ENCODE measurements around the gene CHCHD3. TPM values are rescaled to one million over a fixed set of nuclear protein-coding genes. Genes with fewer than 3 reads are reported as not detected.
"Not testable (repeated sequence)": the region's sequence is repeated elsewhere in the genome, so short reads cannot be mapped to it uniquely, and the experiment has no call there.

CHCHD3 gene
- total RNA-seq, 1 donor from 2014 or later: 35.0 TPM

GRCh38 chr7:133051066-133051465 is 30.8 kb downstream of the CHCHD3 start:
- ATAC-seq: peak; percentile 66
- no peak for DNase-seq (ENCODE audit: low spot score)
- intact Hi-C loops (cut with DNase I): no loop called here

DNA sequence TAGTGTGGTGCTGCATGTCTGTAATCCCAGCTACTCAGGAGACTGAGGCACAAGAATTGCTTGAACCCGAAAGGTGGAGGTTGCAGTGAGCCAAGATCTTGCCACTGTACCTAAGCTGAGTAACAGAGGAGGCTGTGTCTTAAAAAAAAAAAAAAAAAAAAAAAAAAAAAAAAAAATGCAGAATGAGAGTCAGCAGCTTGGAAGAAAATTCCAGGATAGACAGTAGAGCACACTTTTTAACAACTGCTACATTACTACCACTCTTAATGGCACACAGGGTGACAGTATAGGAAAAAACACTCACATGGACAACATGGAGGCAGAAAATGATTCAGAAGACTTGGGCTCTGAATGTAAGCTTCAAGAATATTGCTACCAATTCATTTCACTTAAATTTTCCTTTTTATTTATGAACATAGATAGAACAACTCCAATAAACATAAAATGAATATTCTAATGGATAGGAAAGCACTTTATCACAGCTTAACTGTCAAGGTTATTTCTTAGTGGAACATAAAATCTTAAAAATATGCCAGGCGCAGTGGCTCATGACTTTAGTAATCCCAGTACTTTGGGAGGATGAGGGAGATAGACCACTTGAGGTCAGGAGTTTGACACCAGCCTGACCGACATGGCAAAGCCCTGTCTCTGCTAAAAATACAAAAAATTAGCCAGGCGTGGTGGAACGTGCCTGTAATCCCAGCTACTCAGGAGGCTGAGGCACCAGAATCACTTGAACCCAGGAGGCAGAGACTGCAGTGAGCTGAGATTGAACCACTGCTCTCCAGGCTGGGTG is 31.5 kb downstream of the CHCHD3 start:
- intact Hi-C loops (cut with DNase I): no loop called here
- ATAC-seq: no peak

DNA sequence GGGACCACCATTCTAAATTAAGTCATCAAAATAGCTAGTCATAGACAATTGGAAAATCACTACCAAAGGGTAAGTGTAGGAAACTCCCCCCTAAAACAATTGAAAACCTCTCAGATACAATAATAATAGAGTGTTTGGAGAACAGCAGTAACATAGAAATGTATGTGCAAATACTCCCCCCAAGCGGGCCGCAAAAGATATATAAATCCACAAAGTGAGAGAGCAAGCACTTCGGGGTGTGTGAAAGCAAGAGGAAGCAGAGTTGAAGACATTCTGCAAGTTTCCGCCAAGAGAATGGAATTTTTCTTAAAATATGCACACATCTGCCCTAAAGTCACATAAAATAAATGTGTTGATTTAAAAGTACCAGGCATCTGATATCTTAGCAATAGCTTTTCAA is 33.3 kb downstream of the CHCHD3 start:
- ATAC-seq (no peak), DNase-seq (ENCODE audit: low spot score) (no peak)
- intact Hi-C loops (cut with DNase I): no loop called here

More for the DNA sequence above, 31.5 kb downstream of the CHCHD3 start:
- no peak for DNase-seq (ENCODE audit: low spot score)

- DNase-seq (ENCODE audit: low spot score): no peak
- intact Hi-C loops (cut with DNase I): no loop called here
- no peak for ATAC-seq
Observed at GRCh38 chr7:133047321-133047720, 34.6 kb downstream of the CHCHD3 start.

GRCh38 chr7:133044722-133045473 is 37.0 kb downstream of the CHCHD3 start:
- ATAC-seq: no peak
- intact Hi-C loops (cut with DNase I): no loop called here
- DNase-seq (ENCODE audit: low spot score): no peak

GRCh38 chr7:133040674-133041073 is 41.2 kb downstream of the CHCHD3 start:
- DNase-seq (ENCODE audit: low spot score): no peak
- intact Hi-C loops (cut with DNase I): loop anchor here (1.0 kb wide), 1 partner anchor 36 kb away; no protein-coding TSS in a partner anchor
- no peak for ATAC-seq

- DNase-seq (ENCODE audit: low spot score) (no peak), ATAC-seq (no peak)
- intact Hi-C loops (cut with DNase I): loop anchor here (1.0 kb wide), 1 partner anchor 36 kb away; no protein-coding TSS in a partner anchor
Observed at GRCh38 chr7:133040178-133040577, 41.7 kb downstream of the CHCHD3 start.

- intact Hi-C loops (cut with DNase I): loop anchor here (1.0 kb wide), 1 partner anchor 37 kb away; no protein-coding TSS in a partner anchor
- DNase-seq (ENCODE audit: low spot score): no peak
Observed at GRCh38 chr7:133039614-133040013, 42.3 kb downstream of the CHCHD3 start.

GRCh38 chr7:133036289-133036688 is 45.6 kb downstream of the CHCHD3 start:
- intact Hi-C loops (cut with DNase I): no loop called here
- no peak for DNase-seq (ENCODE audit: low spot score)

More at GRCh38 chr7:133039614-133040013, 42.3 kb downstream of the CHCHD3 start:
- ATAC-seq: no peak

DNA sequence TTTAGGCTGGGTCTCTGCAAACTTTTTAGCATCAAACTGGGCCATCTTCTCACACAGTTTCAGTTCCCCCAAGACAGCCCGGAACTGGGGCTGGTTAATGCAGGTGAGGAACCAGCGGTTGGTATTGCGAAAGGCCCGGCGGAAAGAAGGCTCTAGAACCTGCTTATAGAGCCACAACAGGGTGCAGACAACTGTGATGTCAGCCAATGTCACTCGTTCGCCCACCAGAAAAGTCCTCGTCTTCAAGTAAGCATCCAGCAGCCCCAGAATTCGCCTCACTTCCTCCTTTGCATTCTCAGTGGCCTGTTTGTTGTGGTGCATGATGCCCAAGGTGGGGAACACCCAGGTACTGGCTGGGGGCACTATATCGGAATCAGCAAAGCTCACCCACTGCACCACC is 46.6 kb downstream of the CHCHD3 start:
- intact Hi-C loops (cut with DNase I); ATAC-seq; DNase-seq (ENCODE audit: low spot score): not testable (repeated sequence)

More at GRCh38 chr7:133036289-133036688, 45.6 kb downstream of the CHCHD3 start:
- no peak for ATAC-seq

DNA sequence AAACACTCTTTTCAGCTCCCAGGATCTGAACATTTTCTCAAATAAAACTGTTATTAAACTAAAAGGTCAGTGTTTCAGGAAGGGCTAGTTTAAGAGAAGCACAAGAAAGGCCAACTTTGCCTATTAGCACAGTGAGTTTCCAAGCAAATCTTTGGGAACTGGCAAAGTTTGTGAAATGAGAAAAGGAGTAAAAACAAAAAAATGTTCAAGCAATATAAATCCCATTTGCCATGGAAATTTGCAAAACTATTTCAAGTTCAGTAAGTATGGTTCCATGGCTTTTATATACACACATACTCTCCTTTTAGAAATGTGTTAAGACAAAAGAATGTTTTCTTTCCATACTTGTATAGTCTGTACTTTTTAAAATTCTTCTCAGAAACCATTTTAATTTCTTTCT is 51.5 kb downstream of the CHCHD3 start:
- intact Hi-C loops (cut with DNase I): no loop called here
- ATAC-seq: no peak
- no peak for DNase-seq (ENCODE audit: low spot score)

GRCh38 chr7:133029463-133029862 is 52.4 kb downstream of the CHCHD3 start:
- intact Hi-C loops (cut with DNase I): no loop called here
- ATAC-seq: no peak
- DNase-seq (ENCODE audit: low spot score): no peak

- intact Hi-C loops (cut with DNase I): no loop called here
- DNase-seq (ENCODE audit: low spot score): no peak
- ATAC-seq: no peak
Observed at GRCh38 chr7:133027397-133027796, 54.5 kb downstream of the CHCHD3 start.

- intact Hi-C loops (cut with DNase I): no loop called here
- DNase-seq (ENCODE audit: low spot score): no peak
- ATAC-seq: no peak
Observed at GRCh38 chr7:133026210-133026859, 55.6 kb downstream of the CHCHD3 start.

GRCh38 chr7:133025056-133025455 is 56.8 kb downstream of the CHCHD3 start:
- no peak for ATAC-seq

DNA sequence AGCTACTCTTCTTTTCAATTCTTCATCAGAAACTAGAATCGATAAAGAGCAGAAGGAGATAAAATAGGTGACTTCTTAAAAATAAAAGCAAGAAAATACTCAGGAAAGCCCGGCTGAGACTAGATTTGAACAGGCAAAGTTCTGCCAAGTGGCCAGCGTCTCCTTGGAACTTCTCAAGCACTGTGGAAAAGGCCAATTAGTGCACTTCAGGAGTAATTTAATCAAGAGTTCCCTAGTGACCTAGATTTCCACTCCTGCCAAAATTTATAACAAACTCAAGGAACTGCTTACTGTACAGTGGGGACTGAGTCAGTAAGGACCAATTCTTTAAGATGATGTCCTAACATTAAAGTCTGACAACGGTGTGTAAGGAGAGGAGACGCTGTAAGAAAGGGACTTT is 57.3 kb downstream of the CHCHD3 start:
- DNase-seq (ENCODE audit: low spot score): no peak
- intact Hi-C loops (cut with DNase I): no loop called here
- no peak for ATAC-seq

More at GRCh38 chr7:133025056-133025455, 56.8 kb downstream of the CHCHD3 start:
- intact Hi-C loops (cut with DNase I): no loop called here
- DNase-seq (ENCODE audit: low spot score): no peak

DNA sequence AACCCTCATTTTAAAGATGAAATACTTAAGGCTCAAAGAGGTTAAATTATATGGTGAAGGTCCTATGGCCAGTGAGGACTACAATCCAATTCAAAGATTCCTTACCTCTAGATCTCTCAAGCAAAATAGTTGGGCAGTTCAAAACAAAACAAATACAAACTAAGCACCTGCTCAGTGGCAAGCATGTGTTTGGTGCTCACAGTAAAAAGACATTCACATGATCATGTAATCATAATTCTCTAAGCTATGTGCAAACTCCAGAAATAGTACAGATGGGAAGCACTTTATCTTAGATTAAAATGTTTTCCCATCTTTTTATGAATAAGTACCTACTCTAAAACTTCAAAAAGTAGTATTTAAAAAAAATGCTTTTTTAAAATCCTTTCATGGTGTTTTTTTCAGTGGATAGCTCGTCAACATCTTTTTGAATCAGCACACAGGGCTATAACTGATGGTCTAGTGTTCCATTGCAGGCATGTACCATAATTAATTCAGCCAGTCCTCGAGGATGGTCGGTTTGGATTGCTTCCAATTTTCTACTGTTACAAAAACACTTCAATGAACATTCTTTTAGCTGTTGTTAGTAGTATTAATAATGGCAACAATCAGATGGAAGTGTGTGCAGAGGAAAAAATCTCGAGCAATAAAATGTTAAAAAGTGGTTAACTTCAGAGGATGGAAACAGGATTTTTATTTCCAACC is 58.4 kb downstream of the CHCHD3 start:
- DNase-seq (ENCODE audit: low spot score) (no peak), ATAC-seq (no peak)
- intact Hi-C loops (cut with DNase I): no loop called here

DNA sequence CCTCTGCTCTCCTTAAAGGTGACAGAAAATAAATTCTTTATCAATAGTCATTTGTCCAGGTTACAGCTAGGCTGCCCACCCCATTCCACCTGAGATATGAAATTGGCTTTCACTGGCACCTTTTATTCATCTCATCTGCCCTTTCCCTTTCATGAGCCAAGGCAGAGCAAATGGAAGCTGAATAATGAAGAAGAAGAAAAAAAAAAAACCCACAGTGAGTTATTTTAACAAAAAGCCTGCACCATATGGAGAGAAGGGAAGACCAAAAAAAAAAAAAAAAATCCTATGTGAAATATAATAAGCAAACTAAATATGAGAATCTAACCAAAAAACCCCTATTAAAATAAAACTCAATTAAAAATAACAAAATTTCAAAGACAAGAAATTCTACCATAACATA is 59.2 kb downstream of the CHCHD3 start:
- intact Hi-C loops (cut with DNase I): no loop called here
- no peak for DNase-seq (ENCODE audit: low spot score)
- ATAC-seq: no peak

DNA sequence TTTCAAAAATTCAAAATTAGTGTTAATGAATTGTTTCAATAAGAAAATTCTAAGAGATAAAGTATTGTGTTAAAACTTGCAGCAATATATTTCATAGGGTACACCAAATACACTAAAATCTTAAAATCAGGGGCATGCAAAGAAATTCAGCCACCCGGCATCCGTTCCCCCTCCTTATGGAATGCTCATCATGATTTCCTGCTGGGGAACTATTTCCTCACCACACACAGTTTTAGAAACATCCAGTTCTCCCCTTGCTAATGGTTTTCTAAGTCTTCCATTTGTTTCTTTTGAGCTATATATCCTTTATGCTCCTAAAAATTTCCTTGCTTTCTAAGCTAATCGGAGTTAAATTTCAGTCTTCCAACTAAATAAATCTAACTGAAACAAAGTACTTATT is 60.7 kb downstream of the CHCHD3 start:
- no peak for ATAC-seq
- intact Hi-C loops (cut with DNase I): no loop called here
- no peak for DNase-seq (ENCODE audit: low spot score)
